GM18909 (cell line): Measurements from ENCODE around the gene ADGRF4.
A peak's percentile ranks its signal among the peaks of the same experiment; 100 is the strongest.
"Not testable (repeated sequence)": the region's sequence is repeated elsewhere in the genome, so short reads cannot be mapped to it uniquely, and the experiment has no call there.

Experiments
- ATAC-seq: cut with Tn5 transposase; IDR thresholded peaks from one replicate; pipeline ENCODE4 v1.9.1; 2021; ENCODE audit warnings: mild to moderate bottlenecking; ENCODE audit not compliant: unreplicated experiment, poor library complexity

Gene ADGRF4

DNA sequence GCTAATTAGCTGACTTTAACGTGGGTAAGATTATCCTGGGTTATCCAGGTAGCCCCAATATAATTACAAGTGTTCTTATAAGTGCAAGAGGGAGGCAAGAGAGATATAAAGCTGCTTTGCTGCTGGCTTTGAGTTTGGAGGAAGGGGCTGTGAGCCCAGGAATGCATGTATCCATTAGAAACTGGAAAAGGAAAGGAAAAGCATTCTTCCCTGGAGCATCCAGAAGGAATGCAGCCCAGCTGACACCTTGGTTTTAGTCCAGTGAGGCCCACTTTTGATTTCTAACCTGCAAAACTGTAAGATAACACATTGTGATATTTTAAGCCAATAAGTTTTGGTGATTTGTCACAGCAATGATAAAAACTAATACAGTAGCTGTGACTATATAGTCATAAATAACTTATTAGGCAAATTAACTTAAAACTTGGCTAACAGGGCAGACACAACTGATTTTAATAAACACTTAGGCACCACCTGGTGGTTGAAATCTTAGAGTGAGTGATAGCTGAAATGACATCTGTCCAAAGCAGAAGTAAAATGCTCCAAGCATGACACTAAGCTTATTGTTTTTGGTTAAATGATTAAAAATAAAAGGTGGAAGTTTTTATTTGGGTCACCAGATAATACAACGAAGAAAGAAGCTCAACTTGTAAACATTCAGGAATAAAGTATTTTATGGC, 35.6 kb downstream of the ADGRF4 start:
- peak; percentile 68 for ATAC-seq

DNA sequence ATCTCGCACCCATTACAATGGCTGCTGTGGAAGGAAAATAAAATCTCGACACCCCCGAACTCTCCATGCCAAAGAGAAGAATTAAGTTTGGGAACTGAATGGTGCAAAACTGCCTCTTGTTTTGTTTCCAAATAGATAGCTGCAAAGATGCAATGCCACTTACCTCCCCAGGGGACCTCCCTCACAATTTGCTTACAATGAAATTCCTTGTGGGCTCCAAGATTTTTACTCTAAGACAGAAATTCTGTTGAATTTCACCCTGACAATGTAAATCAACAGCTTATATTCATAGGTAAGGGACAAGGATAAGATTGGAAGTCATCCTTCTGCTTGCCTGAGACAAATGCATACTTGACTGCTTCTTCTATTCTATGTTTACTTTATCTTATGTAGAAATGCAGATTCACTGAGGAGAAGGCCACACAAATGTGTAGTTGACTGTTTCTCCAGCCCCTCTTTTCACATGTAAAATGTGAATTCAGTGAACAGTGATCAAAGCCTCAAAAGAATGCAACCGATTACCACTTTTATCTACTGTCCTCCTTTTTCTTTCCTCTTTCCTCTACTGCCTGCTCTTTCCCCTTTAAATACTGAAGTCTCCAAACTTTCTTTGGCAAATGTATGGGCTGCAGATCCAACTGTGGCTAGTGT, 36.6 kb downstream of the ADGRF4 start:
- no peak for ATAC-seq

DNA sequence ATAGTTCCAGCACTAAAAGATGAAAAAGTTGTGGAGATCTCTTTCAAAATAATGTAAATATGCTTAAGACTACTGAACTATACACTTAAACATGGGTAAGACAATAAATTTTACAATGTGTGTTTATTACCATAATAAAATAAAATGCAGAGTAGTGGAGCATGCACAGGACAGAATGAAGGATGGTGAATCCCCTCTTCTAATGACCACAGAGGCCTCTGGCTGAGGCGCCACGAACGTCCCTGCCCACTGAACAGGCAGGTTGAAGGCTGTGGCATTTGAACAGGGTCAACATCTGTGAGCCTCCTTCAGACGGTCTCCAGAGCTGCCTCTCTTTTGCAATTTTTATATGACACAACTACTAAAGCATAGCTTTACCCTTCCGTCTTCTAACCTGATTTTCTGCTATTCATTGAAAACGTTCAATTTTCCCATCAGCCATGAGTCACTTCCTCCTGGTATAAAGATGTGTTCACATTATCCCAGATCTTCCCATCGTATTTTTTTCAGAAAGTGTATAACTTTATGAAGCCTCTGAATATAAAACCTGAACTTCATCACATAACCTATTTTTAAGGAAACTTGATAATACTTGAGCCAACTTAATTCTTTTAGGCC, 37.8 kb downstream of the ADGRF4 start:
- no peak for ATAC-seq

DNA sequence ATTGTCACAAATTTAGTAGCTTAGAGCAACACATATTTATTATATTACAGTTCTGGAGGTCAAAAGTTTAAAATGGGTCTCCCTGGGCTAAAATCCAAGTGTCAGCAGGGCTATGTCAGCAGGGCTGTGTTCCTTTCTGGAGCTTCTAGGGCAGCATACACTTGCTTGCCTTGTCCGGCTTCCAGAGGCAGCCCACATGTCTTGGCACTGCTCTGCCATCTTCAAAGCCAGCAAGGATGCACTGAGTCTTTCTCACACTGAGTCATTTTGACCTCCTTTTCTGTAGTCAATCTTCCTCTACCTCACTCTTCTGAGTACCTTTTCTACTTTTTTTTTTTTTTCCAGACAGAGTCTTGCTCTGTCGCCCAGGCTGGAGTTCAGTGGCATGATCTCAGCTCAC, 39.0 kb downstream of the ADGRF4 start:
- ATAC-seq, result no peak

DNA sequence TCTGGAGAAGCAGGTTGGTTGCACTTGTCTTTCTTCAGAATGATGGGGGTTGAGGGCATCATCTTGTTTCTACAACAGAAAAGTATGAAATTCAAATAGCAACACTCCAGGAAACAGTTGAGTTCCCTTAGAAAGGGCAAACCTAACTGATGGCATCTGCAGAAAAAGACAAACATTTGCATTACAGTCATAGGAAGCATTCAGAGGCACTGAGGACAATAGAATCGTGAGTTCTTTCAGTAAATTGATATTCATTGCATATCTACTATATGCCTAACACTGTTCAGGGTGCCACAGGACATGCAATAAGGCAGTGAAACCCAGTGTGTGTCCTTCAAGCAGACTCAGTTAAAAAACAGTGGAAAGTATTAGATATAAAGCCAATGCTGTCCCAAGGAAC, 42.3 kb downstream of the ADGRF4 start:
- ATAC-seq, result no peak

DNA sequence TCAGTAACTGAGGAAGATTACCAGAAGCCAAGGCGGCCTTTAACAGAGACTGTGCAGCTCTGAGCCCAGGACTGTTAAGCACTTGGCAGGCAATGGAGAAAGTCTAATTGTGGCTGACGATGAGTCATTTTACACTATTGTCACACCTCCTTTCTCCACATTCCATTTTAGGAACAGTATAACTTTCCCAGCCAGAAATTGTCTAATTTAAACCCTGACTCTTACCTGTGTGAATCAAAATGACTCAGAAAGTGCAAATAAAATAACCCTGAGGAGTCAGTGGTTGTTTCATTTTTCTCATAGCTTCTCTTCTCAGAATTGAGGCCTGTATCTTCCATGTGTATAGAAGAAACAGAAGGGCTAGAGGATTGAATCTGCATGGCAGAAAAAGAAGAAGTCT, 43.4 kb downstream of the ADGRF4 start:
- ATAC-seq, result no peak

DNA sequence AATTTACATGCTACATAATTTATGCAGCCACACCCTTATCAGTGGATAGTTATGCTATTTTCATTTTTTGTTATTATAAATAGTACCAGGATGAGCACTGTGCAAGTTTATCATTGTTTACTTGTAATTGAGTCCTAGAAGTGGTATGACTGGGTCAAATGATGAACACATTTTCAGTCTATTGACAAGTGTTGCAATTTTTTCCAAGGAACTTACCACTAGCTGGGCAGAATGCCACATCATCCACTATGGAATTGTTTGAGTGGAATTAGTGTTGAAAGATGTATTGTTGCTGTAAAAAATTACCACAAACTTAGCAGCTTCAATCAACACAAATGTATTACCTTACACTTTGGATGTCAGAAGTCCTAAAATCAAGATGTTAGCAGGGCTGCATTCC, 45.4 kb downstream of the ADGRF4 start:
- ATAC-seq, result no peak

DNA sequence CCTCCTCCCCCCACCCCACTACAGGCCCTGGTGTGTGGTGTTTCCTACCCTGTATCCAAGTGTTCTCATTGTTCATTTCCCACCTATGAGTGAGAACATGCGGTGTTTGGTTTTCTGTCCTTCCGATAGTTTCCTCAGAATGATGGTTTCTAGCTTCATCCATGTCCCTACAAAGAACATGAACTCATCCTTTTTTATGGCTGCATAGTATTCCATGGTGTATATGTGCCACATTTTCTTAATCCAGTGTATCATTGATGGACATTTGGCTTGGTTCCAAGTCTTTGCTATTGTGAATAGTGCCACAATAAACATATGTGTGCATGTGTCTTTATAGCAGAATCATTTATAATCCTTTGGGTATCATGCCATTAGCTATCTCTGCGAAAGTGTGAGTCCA, 46.9 kb downstream of the ADGRF4 start:
- ATAC-seq, result not testable (repeated sequence)

DNA sequence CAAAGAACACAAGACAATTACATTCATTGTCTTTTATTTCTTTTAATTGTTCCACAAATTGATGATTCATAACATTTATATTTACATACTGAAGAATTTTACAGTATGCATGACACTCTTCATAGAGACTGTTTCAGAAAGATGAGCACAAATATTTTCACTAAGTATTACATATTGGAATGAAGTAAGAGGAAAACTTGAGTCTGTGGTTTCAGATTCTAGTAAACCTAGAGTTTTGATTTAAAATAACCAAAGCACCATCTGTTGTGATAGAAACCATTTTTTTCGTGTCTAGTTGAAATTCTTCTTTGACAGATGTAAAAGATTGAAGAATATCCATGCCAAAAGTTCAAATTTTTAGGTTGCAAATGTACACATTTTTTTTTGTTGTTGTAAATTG, 51.4 kb downstream of the ADGRF4 start:
- no peak for ATAC-seq

DNA sequence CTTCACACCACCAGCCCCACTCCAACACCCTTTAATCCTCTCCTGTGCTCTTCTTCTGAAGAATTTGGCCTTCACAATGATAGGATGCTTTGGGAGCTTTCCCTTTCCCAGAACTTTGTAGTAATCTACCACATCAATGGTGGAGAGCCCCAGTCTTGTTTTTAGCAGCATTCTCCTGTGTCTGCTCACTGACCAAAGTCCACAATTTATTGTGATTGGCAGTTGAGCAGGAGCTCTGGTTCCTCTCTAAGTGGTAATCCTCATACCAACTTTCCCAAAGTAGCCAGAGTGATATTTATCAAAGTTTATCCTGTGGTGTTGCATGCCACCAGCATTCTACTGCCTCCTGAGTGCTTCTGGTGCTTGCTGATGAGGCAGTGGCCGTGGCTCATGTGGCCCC, 54.4 kb downstream of the ADGRF4 start:
- ATAC-seq, result no peak

DNA sequence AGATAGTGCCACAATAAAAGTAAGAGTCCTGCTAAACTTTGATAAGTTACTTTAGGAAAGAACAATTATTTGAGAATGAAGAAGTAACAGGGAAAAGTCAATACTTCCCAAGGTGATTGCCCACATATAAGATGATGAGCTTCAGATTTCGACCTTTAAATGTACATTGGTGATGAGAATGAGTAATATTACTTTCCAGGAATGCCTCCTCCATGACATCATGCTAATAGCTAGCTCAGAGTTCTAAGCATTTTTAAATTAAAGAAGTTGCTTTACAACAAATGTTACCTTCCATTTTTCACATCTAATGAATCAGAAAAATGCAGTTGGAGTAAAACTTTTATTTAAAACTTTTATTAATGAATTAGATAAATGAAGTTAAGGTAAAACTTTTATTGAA, 61.0 kb downstream of the ADGRF4 start:
- no peak for ATAC-seq

DNA sequence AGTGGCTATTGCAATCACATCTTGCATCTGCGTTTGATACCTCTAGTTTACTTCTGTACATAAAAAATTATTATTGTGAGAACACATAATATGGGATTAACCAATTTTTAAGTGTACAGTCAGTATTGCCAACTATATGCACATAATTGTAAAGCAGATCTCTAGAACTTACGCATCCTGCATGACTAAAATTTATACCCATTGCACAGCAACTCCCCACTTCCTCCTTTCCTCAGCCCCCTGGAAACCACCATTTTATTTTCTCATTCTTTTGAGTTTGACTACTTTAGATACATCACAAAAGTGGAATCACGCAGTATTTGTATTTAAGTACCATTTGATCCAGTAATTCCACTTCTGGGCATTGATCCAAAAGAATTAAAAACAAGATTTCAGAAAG, 64.1 kb downstream of the ADGRF4 start:
- ATAC-seq, result no peak

DNA sequence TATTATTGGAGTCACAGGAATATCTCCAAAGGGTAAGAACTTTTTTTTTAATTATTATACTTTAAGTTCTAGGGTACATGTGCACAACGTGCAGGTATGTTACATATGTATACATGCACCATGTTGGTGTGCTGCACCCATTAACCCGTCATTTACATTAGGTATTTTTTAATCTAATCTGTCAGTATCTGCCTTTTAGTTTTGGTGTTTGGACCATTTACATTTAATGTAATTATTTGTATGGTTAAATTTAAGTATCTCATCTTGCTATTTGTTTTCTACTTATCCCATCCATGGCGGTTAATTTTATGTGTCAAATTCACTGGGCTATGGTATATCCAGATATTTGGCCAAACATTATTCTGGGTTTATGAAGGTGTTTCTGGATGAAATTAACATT, 68.1 kb downstream of the ADGRF4 start:
- no peak for ATAC-seq

DNA sequence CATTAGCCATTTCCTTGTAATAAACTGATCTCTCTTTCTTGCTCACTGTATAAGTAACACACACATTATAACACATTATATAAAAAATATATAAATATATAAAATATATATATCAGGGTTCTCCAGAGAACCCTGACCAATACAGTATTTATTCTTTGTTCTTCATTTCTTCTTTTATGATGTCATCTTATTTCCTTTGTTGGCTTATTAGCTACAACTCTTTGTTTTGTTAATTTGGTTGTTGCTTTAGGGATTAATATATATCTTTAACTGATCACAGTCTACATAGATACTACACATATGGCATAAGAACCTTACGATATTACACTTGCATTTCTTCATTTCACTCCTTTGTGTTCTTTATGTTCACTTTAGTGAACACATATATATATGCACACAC, 68.7 kb downstream of the ADGRF4 start:
- no peak for ATAC-seq

DNA sequence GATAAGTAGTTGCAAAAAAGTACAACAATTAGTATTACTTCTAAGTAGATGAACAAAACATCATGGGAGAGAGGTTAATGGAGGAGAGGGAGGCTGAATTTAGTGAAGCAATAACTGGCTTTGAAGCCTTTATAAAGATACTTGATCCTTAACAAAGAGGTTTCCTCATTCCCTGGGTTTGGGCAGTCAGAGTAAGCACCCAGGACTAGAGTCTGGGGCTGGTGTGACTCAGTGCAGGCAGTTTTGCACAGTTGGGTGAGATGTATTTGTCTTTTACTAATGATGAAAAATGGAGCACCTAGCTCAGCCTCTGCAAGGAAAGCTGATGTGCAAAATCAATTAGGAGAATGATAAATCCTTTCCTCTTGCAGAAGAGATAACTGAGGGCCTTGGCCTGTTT, 71.6 kb downstream of the ADGRF4 start:
- ATAC-seq, result no peak
